HG03457 (cell line): ENCODE data around the gene KITLG.
"Not testable (repeated sequence)": the region's sequence is repeated elsewhere in the genome, so short reads cannot be mapped to it uniquely, and the experiment has no call there.

Experiments
- ATAC-seq: cut with Tn5 transposase; IDR thresholded peaks from one replicate; pipeline ENCODE4 v1.9.1; 2021; ENCODE audit warnings: moderate number of reproducible peaks; ENCODE audit not compliant: unreplicated experiment

The KITLG gene, protein sequence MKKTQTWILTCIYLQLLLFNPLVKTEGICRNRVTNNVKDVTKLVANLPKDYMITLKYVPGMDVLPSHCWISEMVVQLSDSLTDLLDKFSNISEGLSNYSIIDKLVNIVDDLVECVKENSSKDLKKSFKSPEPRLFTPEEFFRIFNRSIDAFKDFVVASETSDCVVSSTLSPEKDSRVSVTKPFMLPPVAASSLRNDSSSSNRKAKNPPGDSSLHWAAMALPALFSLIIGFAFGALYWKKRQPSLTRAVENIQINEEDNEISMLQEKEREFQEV

DNA sequence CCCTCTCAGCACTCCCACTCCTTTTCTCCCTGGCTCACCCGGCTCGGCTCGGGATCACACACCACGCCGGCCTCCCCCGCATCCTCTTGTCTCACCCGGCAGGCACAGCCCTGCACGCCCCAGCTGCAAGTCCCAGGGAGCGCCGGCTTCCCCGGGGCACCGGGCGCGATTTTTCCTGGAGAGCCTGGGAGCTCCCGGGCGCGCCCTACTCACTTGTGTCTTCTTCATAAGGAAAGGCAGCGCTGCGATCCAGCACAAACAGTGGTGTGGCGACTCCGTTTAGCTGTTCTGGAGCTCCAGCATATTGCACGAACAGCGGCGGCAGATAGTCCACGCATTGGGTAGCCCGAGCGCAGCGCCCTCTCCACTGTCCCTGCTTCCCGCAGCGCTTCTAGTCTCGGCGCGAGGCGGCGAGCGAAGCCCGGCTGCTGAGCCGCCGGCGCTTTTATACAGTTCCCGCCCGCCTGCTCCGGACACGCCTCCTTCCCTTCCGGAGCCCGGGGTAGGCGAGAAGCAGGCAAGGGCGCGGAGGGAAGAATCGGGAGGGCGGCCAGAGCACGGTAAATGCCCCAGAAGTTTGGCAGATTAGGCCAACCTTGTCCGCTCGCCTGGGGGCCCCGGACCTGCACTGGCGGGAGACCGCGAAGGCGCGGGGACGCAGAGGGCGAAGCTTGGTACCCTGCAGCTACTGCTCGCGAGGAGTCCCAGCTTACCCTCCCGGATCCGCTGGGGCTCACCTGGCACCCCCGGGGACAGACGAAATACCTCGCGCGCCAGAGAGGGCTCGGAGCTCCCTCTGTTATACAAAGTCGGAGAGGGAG lies at the start of gene KITLG:
KITLG (minus strand) TSS at position 421 of the 821 bp plus-strand sequence; CDS start at position 228, 193 bp downstream.
- ATAC-seq = peak; percentile 67

DNA sequence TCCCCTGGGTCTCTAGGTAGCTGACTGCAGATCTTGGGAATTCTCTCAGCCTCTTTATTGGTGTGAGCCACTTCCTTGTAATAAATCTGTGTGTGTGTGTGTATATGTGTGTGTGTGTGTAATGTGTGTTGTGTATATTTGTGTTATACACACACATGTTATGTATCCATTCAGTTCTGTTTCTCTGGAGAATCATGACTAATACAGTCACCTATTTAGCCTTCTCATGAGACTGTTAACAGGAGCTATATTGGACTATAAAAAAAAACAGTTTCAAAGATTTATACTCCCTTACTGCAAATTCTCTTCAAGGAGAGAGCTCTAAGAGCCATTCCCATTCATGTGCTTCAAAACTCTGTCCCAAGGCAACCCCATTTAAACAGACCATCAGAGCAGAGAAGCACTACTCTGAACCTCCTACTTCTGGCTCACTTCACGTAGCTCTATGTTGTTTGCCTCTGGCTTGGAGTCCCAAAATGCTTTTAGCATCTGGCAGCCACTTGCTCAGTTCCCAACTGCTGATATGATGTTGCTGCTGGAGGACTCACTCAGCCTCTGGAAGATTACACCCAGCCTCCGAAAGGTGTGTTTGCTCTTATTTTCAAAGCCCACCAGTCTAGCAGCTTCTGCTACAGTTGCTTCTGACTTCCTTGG lies 48.7 kb upstream of the KITLG start:
- ATAC-seq = no peak

DNA sequence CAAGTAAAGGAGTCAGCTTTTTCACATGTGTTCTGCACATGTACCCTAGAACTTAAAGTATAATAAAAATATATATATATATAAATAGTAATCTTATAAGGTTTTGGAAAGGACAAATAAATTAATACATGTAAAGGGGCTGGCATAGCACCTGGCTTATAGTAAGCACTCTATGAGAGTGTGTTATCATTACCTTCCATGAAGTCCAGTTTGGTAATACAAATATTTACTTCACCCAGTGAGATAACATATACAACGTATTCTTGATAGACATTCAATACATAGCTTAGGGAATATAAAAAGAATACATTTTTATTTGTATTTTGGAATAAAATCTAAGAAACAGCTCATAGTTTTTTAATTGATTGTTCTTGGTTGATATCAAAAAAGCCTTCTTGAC lies 47.8 kb upstream of the KITLG start:
- ATAC-seq = not testable (repeated sequence)

DNA sequence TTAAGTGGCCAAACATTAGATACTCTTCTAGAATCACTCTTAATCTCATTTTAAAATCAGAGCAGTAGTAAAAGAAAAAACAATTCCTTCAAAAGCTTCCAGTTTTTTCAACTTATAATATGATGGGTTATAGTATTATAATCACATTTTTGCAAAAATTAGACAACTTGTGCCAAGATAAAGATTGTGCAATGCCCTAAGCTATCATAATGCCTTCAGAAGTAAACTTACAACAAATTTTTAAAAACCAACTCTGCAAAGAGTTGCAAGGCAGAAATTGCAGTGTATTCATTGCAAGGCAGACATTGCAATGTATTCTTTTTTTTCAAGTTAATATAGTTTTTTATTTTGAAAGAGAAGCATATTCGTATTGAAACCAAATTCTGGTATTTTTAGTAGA lies 47.2 kb upstream of the KITLG start:
- ATAC-seq = no peak

DNA sequence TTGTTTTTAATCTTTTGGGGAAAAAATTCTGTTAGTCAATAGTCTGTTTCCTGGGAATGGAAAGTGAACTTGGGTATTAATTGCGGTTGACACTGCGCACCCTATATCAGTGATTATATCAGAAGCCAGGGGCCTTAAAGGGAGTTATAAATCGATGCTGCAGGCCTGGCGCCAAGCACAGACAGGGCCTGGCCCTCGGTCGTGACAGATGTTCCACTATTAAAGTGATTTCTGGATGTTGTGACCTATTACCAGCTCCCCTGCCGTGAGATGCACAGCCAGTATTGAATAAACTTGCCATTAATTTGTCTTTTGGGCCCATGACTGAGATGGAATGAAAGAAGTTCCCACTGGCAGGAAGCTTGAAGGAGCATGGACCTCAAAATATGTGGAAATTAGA lies 45.1 kb upstream of the KITLG start:
- no peak for ATAC-seq

DNA sequence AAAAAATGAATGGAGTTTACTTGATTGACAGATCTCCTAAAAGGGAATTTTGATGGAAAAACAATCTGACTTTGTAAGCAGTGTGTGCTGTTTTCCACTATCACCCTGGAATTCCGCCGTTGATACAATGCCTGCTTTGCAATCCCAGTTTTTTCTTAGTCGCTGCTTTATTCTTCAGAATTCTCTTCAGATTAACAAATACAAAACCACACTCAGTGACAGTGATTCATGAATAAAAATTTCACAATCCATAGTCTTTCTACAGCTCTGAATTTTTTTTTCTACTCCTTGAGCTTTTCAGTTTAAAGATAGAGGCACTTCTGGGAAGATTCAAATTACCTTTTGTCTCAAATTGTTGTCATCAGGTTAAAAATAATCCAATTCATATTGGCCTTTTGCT lies 44.6 kb upstream of the KITLG start:
- no peak for ATAC-seq

DNA sequence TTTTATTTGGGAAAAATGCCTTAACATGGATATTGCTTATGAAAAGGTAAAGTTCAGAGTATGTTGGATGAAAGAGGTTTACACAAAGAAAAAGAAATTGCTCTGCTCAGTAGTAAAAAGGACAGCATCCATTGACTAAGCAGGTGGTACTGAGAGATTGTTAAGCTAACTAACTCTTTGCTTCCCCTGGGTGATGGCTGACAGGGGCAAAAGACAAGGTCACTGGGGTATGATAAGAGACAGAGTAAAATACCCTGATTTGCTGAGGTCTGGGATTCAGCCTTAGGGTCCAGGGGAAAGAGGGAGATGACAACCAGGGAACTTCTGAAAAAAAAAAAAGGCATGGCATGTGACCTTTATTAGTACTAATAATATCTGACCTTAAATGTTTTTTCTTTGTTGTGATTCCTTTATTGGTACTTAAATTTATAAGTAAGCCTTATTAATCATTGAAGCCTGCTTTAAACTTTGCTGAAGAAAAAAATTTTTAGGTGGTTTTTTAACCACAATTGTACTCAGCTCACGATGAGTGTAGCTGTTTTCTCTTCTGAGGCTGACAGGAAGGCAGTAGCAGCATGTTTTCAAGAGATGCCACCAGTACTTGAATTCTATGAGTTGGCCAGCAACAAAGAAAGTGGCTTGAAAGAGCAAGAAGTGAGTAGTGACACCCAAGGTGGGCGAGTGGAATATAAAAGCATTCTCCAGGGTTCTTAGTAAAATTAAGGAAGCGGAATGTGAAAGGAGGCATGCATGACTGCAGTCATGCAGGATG lies 43.7 kb upstream of the KITLG start:
- ATAC-seq = no peak

DNA sequence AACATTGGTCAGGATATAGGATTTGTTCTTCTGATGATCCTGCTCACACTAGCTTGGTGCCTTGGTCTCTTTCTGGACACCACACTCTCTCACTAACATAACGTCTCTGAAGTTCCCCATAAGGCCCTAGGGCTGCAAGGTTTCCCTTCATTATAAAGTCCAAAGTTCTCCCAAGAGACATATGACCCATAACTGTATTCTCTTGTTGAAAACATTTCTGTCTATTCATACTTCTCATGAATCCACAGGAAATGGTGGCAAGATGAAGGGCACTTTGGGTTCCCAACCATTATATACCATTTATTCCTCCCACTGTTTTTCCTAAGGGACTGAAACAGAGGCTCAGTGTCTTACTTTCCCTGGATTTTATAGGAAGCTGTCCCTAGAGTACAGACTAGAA lies 37.1 kb upstream of the KITLG start:
- no peak for ATAC-seq

DNA sequence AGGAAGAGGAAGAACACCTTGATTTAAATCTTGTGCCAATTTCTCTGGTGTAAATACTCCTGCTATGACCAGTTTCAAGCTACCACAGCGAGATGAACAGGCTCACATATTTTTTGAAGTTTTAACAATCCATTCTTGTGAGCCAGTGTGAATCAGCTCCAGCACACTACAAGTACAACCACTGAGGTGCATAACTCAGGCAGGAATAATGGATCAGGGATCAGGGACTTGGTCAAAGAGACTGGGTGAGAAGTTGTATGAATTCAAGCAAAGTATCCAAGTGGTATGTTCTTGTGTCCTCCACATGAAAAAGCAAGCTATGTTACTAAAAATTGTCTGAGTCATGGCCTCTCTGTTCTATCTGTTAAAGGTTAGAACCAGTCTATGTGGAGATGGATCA lies 35.2 kb upstream of the KITLG start:
- no peak for ATAC-seq

DNA sequence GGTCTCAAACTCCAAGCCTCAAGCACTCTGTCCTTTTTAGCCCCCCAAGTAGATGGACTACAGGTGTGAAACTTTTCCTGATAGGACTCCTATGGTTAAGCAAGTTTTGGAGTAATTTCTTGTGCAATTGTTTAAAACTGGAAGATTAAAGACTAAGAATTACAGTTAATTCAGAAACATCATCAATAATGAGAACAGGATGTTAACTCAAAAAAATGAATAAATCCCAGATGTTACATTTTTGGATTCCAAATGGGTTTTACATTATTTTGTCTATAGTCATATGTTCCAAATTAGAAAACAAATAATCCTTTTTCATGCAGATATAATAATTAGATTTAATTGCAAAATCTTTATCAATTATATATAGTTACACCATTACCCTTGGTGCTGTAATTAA lies 24.4 kb upstream of the KITLG start:
- ATAC-seq = no peak

DNA sequence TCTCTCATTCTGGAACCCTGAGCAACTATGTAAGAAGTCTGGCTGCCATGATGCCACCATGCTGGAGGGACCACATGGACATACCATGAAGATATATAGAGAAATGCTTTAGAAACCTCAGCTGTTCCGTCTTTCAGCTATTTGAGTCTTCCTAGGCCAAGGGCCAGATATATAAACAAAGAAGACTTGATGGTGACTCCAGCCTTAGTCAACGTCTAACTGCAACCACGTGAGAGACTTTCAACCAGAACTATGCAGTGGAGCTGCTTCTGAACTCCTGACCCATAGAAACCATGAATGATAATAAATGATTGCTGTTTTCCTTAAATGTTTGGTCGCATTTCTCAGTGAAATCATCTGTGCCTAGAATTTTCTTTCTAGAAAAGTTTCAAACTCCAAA lies 20.0 kb upstream of the KITLG start:
- no peak for ATAC-seq

DNA sequence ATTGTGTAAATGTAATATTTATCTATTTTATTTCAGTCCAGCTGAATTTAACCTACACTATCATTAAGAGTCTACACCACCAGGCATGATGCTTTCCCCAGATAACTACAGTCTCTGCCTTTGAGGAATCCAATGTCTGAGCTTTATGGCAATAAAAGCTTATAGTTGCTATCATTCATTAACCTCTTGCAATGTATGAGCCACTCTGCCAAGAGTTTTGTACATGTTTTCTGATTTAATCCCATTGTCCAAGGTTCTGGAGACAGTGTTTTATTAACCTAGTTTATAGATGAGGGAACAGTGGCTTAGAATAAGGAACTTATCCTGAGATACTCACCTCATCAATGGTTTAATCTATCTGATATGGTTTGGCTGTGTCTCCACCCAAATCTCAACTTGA lies 17.1 kb upstream of the KITLG start:
- ATAC-seq = no peak

DNA sequence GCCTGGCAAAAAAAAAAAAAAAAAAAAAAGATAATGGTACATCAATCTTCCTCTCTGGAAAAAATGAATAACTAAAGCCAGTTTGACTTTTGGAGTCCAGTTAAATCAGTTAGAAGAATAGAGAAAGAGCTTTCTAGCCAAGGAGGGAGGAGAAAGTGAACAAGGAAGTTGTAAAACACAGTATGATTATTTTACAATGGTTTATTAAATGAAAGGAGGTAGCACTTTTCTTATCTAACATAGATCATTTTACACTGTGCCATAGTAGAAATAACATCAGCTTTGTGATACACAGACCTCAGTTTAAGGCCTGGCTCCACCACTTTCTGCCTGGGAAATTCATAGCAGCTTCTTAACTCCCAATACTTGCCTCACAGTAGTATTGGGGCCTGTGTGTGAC lies 15.4 kb upstream of the KITLG start:
- ATAC-seq = no peak

DNA sequence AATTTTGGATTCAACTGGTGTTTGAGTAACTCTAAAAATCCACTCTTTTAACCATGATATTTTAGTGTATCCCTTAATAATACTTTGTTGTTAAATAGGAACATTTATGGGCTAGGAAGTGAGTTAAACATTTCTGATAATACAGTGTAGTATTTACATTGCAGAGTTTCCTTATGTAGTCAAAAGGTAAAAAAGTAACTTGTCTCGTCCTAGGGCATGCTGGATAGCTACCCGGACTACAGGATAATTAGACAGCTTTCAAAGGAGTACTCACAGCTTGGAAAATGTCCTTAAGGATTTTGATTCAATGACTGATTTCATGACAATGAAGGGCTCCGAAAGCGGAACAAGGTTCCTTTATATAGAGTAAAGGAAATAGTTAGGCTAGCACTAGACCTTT lies 14.5 kb upstream of the KITLG start:
- ATAC-seq = no peak

DNA sequence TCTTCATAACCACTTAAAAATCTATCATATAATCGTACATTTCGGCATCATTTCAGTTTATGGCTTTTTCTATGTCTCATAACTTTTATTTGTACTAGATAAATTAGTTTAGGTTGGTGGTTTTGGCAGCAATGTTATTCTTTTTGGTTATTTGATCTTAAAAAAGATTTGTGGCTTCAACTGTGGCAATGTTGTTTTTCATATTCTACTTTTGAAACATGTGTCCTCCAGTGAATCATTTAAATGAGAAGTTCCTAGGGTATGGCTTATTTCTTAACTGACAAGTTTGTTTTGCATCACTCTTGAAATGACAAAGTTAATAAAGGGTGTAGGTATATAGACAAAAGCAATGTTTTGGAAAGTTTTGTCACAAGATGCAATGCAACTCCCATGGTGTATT lies 11.1 kb upstream of the KITLG start:
- no peak for ATAC-seq

DNA sequence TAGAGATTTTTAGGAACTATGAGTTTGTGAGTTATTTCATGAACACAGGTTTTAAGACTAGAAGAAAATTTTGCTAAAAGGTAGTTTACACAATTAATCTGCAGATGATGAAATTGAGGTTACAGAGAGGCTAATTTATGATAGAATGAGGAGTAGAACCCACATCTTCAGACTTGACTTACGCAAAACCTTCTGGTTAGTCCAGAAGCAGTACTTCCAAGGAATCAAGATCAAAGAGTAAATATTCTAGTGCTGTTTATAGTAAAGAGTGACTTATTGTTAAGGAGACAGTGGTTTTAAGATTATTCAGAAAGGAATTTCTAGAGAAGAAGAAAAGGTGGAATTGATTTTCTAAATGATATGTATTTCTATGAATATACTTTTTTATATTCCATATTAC lies 10.6 kb upstream of the KITLG start:
- no peak for ATAC-seq

DNA sequence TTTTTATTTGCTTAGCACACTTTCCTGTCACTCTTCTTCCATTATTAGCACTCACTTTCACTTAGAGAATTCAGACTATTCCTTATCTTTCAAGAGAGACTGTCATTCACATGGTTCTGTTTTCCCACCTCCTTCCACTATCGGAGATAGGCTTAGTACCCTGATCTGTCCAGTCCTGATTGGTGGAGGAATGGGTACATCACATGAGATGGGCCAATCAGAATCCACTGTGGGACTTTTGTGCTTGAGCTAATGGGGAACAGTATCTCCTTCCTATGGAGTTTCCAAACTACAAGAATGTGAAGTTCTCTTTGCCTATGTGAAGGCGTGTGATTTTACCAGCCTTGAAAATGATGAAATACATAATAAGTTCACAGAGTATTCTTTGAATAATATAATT lies 4.8 kb upstream of the KITLG start:
- ATAC-seq = no peak

DNA sequence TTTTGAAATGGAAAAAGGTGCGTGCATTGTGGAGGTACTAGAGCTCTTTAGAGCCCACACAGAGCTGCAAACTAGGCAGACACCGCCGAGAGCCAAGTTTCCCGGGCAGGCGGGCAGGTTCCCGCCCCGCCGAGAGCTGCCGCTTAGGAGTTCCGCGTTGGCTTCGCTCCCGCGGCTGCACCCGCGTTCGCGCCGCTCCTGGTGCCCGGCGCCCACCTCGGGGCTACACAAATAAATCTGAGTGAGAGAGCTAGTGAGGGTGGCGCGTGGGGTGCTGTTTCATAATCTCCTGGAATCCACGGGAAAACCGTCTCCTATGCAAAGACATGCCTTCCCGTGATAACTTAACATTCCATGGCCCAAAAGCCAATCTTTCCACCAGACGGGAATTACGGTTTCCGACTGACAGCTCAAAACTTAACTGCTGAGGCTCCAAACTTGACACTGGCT lies 645 bp downstream of the KITLG start:
- no peak for ATAC-seq

DNA sequence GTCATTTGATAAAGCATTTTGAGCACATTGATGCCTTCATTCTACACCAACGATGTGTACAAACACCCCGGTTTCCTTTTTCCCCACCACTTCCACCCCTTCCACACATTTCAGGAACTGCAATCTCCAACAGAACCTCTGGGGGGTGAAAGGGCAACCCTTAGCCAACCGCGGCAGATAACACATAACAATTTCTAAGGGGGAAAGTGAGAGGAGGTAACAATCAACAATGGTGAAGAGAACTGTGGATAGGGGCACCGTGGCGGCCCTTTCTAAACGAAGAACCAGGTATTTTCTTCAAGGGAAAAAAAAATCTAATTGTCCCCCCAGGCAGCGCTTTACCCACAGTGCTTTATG lies 1.1 kb downstream of the KITLG start:
- no peak for ATAC-seq

DNA sequence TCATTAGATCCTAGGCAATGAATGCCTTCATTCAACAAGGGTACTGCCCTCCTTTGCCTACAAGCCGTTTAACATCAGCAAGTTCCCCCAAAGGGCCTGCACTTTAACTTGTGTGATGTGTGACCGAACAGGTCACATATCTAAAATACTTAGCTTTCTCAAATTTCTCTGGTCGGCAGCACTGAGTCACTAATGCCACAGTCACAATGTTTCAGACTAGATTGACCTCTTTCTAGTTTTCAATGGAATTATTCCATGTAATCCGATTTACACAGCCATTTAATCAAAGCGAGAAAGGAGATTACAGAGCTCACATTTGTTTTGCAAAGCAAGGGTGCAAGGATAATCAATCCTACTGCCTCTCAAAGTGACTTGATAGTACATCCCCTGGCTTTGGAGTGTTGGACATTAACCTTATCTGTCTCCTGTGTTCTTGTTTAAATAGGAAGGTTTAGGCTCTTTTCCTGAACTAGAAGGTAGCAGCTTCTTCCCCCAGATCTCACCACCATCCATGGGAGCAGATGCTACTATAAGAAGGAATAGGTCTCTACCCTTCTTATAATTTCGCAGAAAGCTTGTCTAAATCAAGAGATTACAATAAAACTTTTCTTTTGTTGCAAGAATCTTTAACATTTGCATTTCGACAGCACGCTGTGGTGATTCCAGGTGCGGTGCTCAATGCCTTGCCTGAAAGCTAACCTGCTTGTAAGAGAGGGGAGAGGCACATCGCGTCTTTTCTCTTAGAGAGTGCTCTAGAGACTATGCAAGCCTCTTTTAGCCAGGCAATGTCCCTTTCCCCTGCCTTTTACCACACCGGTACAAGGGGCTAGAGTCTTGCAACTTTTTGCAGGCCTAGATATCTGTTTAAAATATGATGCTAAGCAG lies 1.8 kb downstream of the KITLG start:
- no peak for ATAC-seq
